Measurements from ENCODE around the gene OR2F1. TPM values are rescaled to one million over a fixed set of nuclear protein-coding genes. Genes with fewer than 3 reads are reported as not detected.

Gene OR2F1
- total RNA-seq, 5 donors from 2014 or later (not counting 1 experiment from before 2014, with no cell fraction given), result not detected

DNA sequence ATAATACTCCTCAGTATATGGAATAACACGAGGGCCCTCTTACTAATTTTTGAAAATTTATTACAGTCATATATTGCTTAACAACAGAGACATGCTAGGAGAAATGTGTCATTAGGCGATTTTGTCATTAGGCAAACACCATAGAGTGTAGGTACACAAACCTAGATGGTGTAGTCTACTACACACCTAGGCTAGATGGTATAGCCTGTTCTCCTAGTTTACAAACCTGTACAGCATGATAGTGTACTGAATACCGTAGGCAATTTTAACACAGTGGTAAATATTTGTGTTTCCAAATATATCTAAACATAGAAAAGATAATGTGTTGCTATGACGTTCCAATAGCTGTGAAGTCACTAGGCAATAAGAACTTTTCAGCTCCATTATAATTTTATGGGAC lies 12.8 kb downstream of the OR2F1 start:
- H3K9me3 Mint-ChIP-seq, result no peaks in the 10 kb centered on the region
- no peaks in the 10 kb centered on the region for H3K4me1 Mint-ChIP-seq
- Histone ChIP-seq H3K9me3 (no peaks in the 10 kb centered on the region), H3K4me1 (ENCODE audit: control insufficient read depth in 1 of 2, extremely low read depth in 1 of 2, insufficient read depth in 2 of 2, low read length in 2 of 2) (no peaks in the 10 kb centered on the region), H3K27me3 (replicated peaks in 1 of 2; ENCODE audit: control insufficient read depth in 2 of 2, extremely low read depth in 1 of 2, insufficient read depth in 2 of 2, low read length in 1 of 2) (no peaks in the 10 kb centered on the region), H3K27ac (ENCODE audit: low read length) (no peak overlapping the region), H3K4me3 (ENCODE audit: control insufficient read depth in 1 of 2, extremely low read depth in 1 of 2, low read length in 1 of 2) (no peak overlapping the region), H3K36me3 (ENCODE audit: control insufficient read depth in 2 of 2, extremely low read depth in 1 of 2, insufficient read depth in 1 of 2, low read length in 1 of 2) (no peaks in the 10 kb centered on the region)
- no peak overlapping the region for H3K27ac Mint-ChIP-seq
- ATAC-seq (replicated peaks in 1 of 4), result no peak
- no CpG with 5 or more reads among the region's 4 CpGs for WGBS (ENCODE audit: insufficient coverage)
- H3K36me3 Mint-ChIP-seq, result no peaks in the 10 kb centered on the region
- POLR2A ChIA-PET, result no interaction called here
- no peak overlapping the region for H3K4me3 Mint-ChIP-seq
- CTCF ChIA-PET, result no interaction called here
- no peak for DNase-seq
- peaks cover 10 to 23% of the 10 kb centered on the region in 2 donors for H3K27me3 Mint-ChIP-seq

- no CpG with 5 or more reads among the region's 4 CpGs for WGBS (ENCODE audit: insufficient coverage)
- H3K27ac Mint-ChIP-seq, result no peak overlapping the region
- no peaks in the 10 kb centered on the region for H3K9me3 ChIP-seq
- no peaks in the 10 kb centered on the region for H3K36me3 ChIP-seq (ENCODE audit: control insufficient read depth in 2 of 2, extremely low read depth in 1 of 2, insufficient read depth in 1 of 2, low read length in 1 of 2)
- no peak for DNase-seq
- no peaks in the 10 kb centered on the region for H3K27me3 ChIP-seq (replicated peaks in 1 of 2; ENCODE audit: control insufficient read depth in 2 of 2, extremely low read depth in 1 of 2, insufficient read depth in 2 of 2, low read length in 1 of 2)
- no peak overlapping the region for H3K4me3 ChIP-seq (ENCODE audit: control insufficient read depth in 1 of 2, extremely low read depth in 1 of 2, low read length in 1 of 2)
- H3K9me3 Mint-ChIP-seq, result no peaks in the 10 kb centered on the region
- no peak overlapping the region for H3K4me3 Mint-ChIP-seq
- peaks cover 9 to 13% of the 10 kb centered on the region in 2 donors for H3K27me3 Mint-ChIP-seq
- ChIA-PET CTCF (no interaction called here), POLR2A (no interaction called here)
- H3K36me3 Mint-ChIP-seq, result no peaks in the 10 kb centered on the region
- H3K4me1 ChIP-seq (ENCODE audit: control insufficient read depth in 1 of 2, extremely low read depth in 1 of 2, insufficient read depth in 2 of 2, low read length in 2 of 2), result no peaks in the 10 kb centered on the region
- no peak for ATAC-seq (replicated peaks in 1 of 4)
- H3K27ac ChIP-seq (ENCODE audit: low read length), result no peak overlapping the region
- H3K4me1 Mint-ChIP-seq, result no peaks in the 10 kb centered on the region
Measured at GRCh38 chr7:143973870-143974416, 19.3 kb downstream of the OR2F1 start.

- Histone ChIP-seq H3K4me1 (ENCODE audit: control insufficient read depth in 1 of 2, extremely low read depth in 1 of 2, insufficient read depth in 2 of 2, low read length in 2 of 2) (no peaks in the 10 kb centered on the region), H3K9me3 (no peaks in the 10 kb centered on the region), H3K27me3 (replicated peaks in 1 of 2; ENCODE audit: control insufficient read depth in 2 of 2, extremely low read depth in 1 of 2, insufficient read depth in 2 of 2, low read length in 1 of 2) (no peaks in the 10 kb centered on the region), H3K4me3 (ENCODE audit: control insufficient read depth in 1 of 2, extremely low read depth in 1 of 2, low read length in 1 of 2) (no peak overlapping the region), H3K27ac (ENCODE audit: low read length) (no peak overlapping the region), H3K36me3 (ENCODE audit: control insufficient read depth in 2 of 2, extremely low read depth in 1 of 2, insufficient read depth in 1 of 2, low read length in 1 of 2) (no peaks in the 10 kb centered on the region)
- ChIA-PET POLR2A (no interaction called here), CTCF (no interaction called here)
- ATAC-seq (replicated peaks in 1 of 4) (no peak), DNase-seq (no peak)
- Mint-ChIP-seq H3K4me3 (no peak overlapping the region), H3K27me3 (peaks cover 9 to 13% of the 10 kb centered on the region in 2 donors), H3K36me3 (no peaks in the 10 kb centered on the region), H3K27ac (no peak overlapping the region), H3K4me1 (no peaks in the 10 kb centered on the region), H3K9me3 (no peaks in the 10 kb centered on the region)
- WGBS (ENCODE audit: insufficient coverage), result no CpG with 5 or more reads among the region's 4 CpGs
Measured at GRCh38 chr7:143974459-143974858, 19.8 kb downstream of the OR2F1 start.

- ChIA-PET POLR2A (no interaction called here), CTCF (no interaction called here)
- no peaks in the 10 kb centered on the region for H3K36me3 Mint-ChIP-seq
- H3K27ac Mint-ChIP-seq, result no peak overlapping the region
- no peaks in the 10 kb centered on the region for H3K36me3 ChIP-seq (ENCODE audit: control insufficient read depth in 2 of 2, extremely low read depth in 1 of 2, insufficient read depth in 1 of 2, low read length in 1 of 2)
- DNase-seq (no peak), ATAC-seq (replicated peaks in 1 of 4) (no peak)
- no peak overlapping the region for H3K4me3 Mint-ChIP-seq
- H3K9me3 Mint-ChIP-seq, result no peaks in the 10 kb centered on the region
- H3K27me3 Mint-ChIP-seq, result peaks cover 10% of the 10 kb centered on the region in 2 donors
- H3K4me1 ChIP-seq (ENCODE audit: control insufficient read depth in 1 of 2, extremely low read depth in 1 of 2, insufficient read depth in 2 of 2, low read length in 2 of 2), result no peaks in the 10 kb centered on the region
- H3K27me3 ChIP-seq (replicated peaks in 1 of 2; ENCODE audit: control insufficient read depth in 2 of 2, extremely low read depth in 1 of 2, insufficient read depth in 2 of 2, low read length in 1 of 2), result no peaks in the 10 kb centered on the region
- H3K4me3 ChIP-seq (ENCODE audit: control insufficient read depth in 1 of 2, extremely low read depth in 1 of 2, low read length in 1 of 2), result no peak overlapping the region
- H3K4me1 Mint-ChIP-seq, result no peaks in the 10 kb centered on the region
- no CpG with 5 or more reads among the region's 1 CpG for WGBS (ENCODE audit: insufficient coverage)
- no peaks in the 10 kb centered on the region for H3K9me3 ChIP-seq
- no peak overlapping the region for H3K27ac ChIP-seq (ENCODE audit: low read length)
Measured at GRCh38 chr7:143975617-143976016, 21.0 kb downstream of the OR2F1 start.

DNA sequence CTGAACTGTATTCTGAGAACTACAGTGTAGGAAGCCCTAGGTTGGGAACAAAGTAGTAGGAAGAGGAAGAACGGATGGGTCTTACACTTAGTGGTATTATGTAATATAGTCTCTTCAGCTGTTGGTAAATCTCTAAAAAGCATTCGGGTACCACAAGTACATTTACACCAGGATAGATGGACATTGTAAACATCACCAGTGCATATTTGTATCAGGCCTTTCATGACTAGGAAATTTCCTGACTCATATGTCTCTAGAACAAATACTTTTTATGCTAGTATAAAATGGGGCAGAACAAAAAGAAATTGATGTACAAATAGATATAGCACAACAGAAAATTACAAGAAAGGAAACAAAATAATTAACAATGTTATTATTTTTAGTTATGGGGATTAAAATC lies 23.9 kb downstream of the OR2F1 start:
- no peaks in the 10 kb centered on the region for H3K36me3 ChIP-seq (ENCODE audit: control insufficient read depth in 2 of 2, extremely low read depth in 1 of 2, insufficient read depth in 1 of 2, low read length in 1 of 2)
- Mint-ChIP-seq H3K36me3 (no peaks in the 10 kb centered on the region), H3K27me3 (peaks cover 5 to 9% of the 10 kb centered on the region in 2 donors), H3K4me1 (no peaks in the 10 kb centered on the region), H3K27ac (no peak overlapping the region), H3K9me3 (no peaks in the 10 kb centered on the region), H3K4me3 (no peak overlapping the region)
- H3K27me3 ChIP-seq (replicated peaks in 1 of 2; ENCODE audit: control insufficient read depth in 2 of 2, extremely low read depth in 1 of 2, insufficient read depth in 2 of 2, low read length in 1 of 2), result no peaks in the 10 kb centered on the region
- CTCF ChIA-PET, result no interaction called here
- WGBS (ENCODE audit: insufficient coverage), result no CpG with 5 or more reads among the region's 2 CpGs
- POLR2A ChIA-PET, result no interaction called here
- H3K4me3 ChIP-seq (ENCODE audit: control insufficient read depth in 1 of 2, extremely low read depth in 1 of 2, low read length in 1 of 2), result no peak overlapping the region
- DNase-seq, result no peak
- ATAC-seq (replicated peaks in 1 of 4), result no peak
- H3K4me1 ChIP-seq (ENCODE audit: control insufficient read depth in 1 of 2, extremely low read depth in 1 of 2, insufficient read depth in 2 of 2, low read length in 2 of 2), result no peaks in the 10 kb centered on the region
- no peak overlapping the region for H3K27ac ChIP-seq (ENCODE audit: low read length)
- H3K9me3 ChIP-seq, result no peaks in the 10 kb centered on the region

DNA sequence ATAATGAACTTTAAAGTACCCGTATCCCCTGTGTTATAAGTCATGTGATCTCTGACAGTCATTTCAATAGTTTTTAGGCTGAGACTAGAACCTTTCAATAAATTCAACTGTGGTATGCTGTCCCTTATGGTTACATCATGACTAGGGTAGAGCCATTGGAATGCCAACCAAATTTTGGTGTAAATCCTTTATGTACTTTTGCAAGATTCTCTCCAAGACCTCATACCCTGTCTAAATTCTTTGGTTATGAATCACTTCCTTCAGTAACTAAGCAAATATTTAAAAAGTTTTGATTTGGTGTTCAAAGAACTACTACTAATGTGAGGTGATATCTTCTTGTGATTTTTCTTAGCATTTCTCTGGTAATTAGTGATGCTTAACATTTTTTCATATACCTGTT lies 24.7 kb downstream of the OR2F1 start:
- DNase-seq (no peak), ATAC-seq (replicated peaks in 1 of 4) (no peak)
- H3K27me3 ChIP-seq (replicated peaks in 1 of 2; ENCODE audit: control insufficient read depth in 2 of 2, extremely low read depth in 1 of 2, insufficient read depth in 2 of 2, low read length in 1 of 2), result no peaks in the 10 kb centered on the region
- Mint-ChIP-seq H3K4me3 (no peak overlapping the region), H3K36me3 (no peaks in the 10 kb centered on the region), H3K9me3 (no peaks in the 10 kb centered on the region), H3K27me3 (peaks cover 5 to 9% of the 10 kb centered on the region in 2 donors), H3K27ac (no peak overlapping the region), H3K4me1 (no peaks in the 10 kb centered on the region)
- WGBS (ENCODE audit: insufficient coverage), result no CpG with 5 or more reads among the region's 1 CpG
- no peaks in the 10 kb centered on the region for H3K36me3 ChIP-seq (ENCODE audit: control insufficient read depth in 2 of 2, extremely low read depth in 1 of 2, insufficient read depth in 1 of 2, low read length in 1 of 2)
- no peak overlapping the region for H3K4me3 ChIP-seq (ENCODE audit: control insufficient read depth in 1 of 2, extremely low read depth in 1 of 2, low read length in 1 of 2)
- no peak overlapping the region for H3K27ac ChIP-seq (ENCODE audit: low read length)
- no peaks in the 10 kb centered on the region for H3K9me3 ChIP-seq
- ChIA-PET CTCF (no interaction called here), POLR2A (interaction anchor here in 1 of 2 donors (0.6 kb wide), 2 partner anchors 77 to 94 kb away, joined by 4 read pairs; no protein-coding TSS in a partner anchor)
- no peaks in the 10 kb centered on the region for H3K4me1 ChIP-seq (ENCODE audit: control insufficient read depth in 1 of 2, extremely low read depth in 1 of 2, insufficient read depth in 2 of 2, low read length in 2 of 2)

DNA sequence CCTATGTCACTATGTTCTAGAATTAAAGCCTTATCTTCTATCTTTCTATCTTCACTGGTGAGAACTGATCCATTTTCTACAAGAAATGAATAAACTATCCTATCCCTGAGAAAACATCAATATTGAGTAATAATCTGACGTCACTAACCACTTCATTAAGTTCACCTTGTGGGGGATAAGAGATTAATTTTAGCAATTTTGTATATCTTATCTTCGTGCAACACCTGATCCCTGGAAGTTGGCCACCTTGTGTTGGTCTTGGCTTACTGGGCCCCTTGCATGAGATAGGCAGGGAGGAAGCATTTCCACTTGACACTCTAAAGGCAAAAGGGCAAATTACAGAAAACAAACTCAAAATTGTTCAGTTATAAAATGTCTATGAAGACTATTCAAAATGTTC lies 25.4 kb downstream of the OR2F1 start:
- Mint-ChIP-seq H3K27ac (no peak overlapping the region), H3K36me3 (no peaks in the 10 kb centered on the region), H3K27me3 (peaks cover 4 to 5% of the 10 kb centered on the region in 2 donors), H3K4me1 (no peaks in the 10 kb centered on the region), H3K9me3 (no peaks in the 10 kb centered on the region), H3K4me3 (no peak overlapping the region)
- no peak overlapping the region for H3K27ac ChIP-seq (ENCODE audit: low read length)
- CTCF ChIA-PET, result no interaction called here
- no peaks in the 10 kb centered on the region for H3K9me3 ChIP-seq
- no peak for DNase-seq
- H3K36me3 ChIP-seq (ENCODE audit: control insufficient read depth in 2 of 2, extremely low read depth in 1 of 2, insufficient read depth in 1 of 2, low read length in 1 of 2), result no peaks in the 10 kb centered on the region
- POLR2A ChIA-PET, result interaction anchor here in 1 of 2 donors (0.6 kb wide), 2 partner anchors 77 to 93 kb away, joined by 4 read pairs; no protein-coding TSS in a partner anchor
- no peak overlapping the region for H3K4me3 ChIP-seq (ENCODE audit: control insufficient read depth in 1 of 2, extremely low read depth in 1 of 2, low read length in 1 of 2)
- no peak for ATAC-seq (replicated peaks in 1 of 4)
- WGBS (ENCODE audit: insufficient coverage), result no CpG with 5 or more reads among the region's 2 CpGs
- H3K27me3 ChIP-seq (replicated peaks in 1 of 2; ENCODE audit: control insufficient read depth in 2 of 2, extremely low read depth in 1 of 2, insufficient read depth in 2 of 2, low read length in 1 of 2), result no peaks in the 10 kb centered on the region
- no peaks in the 10 kb centered on the region for H3K4me1 ChIP-seq (ENCODE audit: control insufficient read depth in 1 of 2, extremely low read depth in 1 of 2, insufficient read depth in 2 of 2, low read length in 2 of 2)
